Gastrocnemius medialis (tissue), 4 donors: Measurements from ENCODE around the gene NUAK2. TPM values are rescaled to one million over a fixed set of nuclear protein-coding genes. Genes with fewer than 3 reads are reported as not detected.
A peak's percentile ranks its signal among the peaks of the same experiment; 100 is the strongest.

Experiments
- ATAC-seq, 2 donors: fragments of 150-250 bp; one replicate each; pipeline ENCODE4 v1.9.1; 2016
- DNase-seq, 2 donors: peaks; one replicate each; pipeline ENCODE4 v3.0.0-alpha.2; 2019
- H3K27ac ChIP-seq, 4 donors: fragments of 200-600 bp; sonication (generic); 1 replicate in 1 of 4; 2 replicates in 3 of 4; pipeline ENCODE4 v1.5.1; 2016 to 2018; ENCODE audit warnings: mild to moderate bottlenecking in 2 of 4, moderate library complexity in 1 of 4
- H3K27me3 ChIP-seq, 3 donors: fragments of 200-600 bp; sonication (generic) in 2 of 3; 1 replicate in 1 of 3; 2 replicates in 2 of 3; pipeline versions ENCODE4 v1.5.1 to v1.6.0; 2016 to 2019; ENCODE audit warnings: mild to moderate bottlenecking in 1 of 3, moderate library complexity in 1 of 3
- H3K36me3 ChIP-seq, 2 donors: fragments of 200-600 bp; sonication (generic) in 1 of 2; one replicate each; pipeline ENCODE4 v1.5.1; 2017 to 2018
- H3K4me1 ChIP-seq, 2 donors: fragments of 200-600 bp; sonication (generic) in 1 of 2; one replicate each; pipeline ENCODE4 v1.5.1; 2016 to 2017; ENCODE audit warnings: mild to moderate bottlenecking in 2 of 2
- H3K4me3 ChIP-seq, 4 donors: fragments of 200-600 bp; sonication (generic) in 3 of 4; 1 replicate in 1 of 4; 2 replicates in 3 of 4; pipeline ENCODE4 v1.5.1; 2016 to 2019; ENCODE audit warnings: mild to moderate bottlenecking in 2 of 4
- H3K9me3 ChIP-seq, 3 donors: fragments of 200-600 bp; sonication (generic) in 2 of 3; 1 replicate in 1 of 3; 2 replicates in 2 of 3; pipeline ENCODE4 v1.5.1; 2016 to 2019
- POLR2A ChIP-seq, 2 donors: fragments of 450-650 bp; IDR thresholded peaks; one replicate each; pipeline ENCODE4 v1.6.1; 2017; ENCODE audit warnings: antibody characterized with exemption in 2 of 2, mild to moderate bottlenecking in 2 of 2, moderate library complexity in 2 of 2
- in situ Hi-C, 4 donors: fragments of 200-750 bp; cut with MboI; loops; one replicate each; pipeline versions ENCODE4 v1.15.0 to v1.8.0; 2017; ENCODE audit warnings: low sequenced_read_pairs in 4 of 4
- intact Hi-C: fragments of 100-400 bp; cut with DNase I; formaldehyde crosslinking; loops from one replicate; pipeline ENCODE4 v1.15.1; 2023; ENCODE audit warnings: low total_unique reads
- total RNA-seq, 4 donors: library from RNA; depleted of rRNA; stranded (reverse); fragments of >200 nt; gene quantifications; one replicate each; pipeline versions ENCODE4 v1.1.0 to v1.2.3, GENCODE V29; 2016
- TF ChIP-seq, protein P1 (sequence below), 5 experiments: fragments of 450-650 bp in 3 of 5; fragments of 200-600 bp in 2 of 5; sonication (generic) in 2 of 5; IDR thresholded peaks in 4 of 5; conservative IDR thresholded peaks in 1 of 5; 1 replicate in 4 of 5; 2 replicates in 1 of 5; pipeline ENCODE4 v1.5.1; 2016 to 2019; ENCODE audit warnings: antibody characterized with exemption in 5 of 5, mild to moderate bottlenecking in 3 of 5, moderate library complexity in 3 of 5

NUAK2 gene
- total RNA-seq, 4 donors from 2014 or later = 0.42 to 1.9 (median 0.58) TPM

DNA sequence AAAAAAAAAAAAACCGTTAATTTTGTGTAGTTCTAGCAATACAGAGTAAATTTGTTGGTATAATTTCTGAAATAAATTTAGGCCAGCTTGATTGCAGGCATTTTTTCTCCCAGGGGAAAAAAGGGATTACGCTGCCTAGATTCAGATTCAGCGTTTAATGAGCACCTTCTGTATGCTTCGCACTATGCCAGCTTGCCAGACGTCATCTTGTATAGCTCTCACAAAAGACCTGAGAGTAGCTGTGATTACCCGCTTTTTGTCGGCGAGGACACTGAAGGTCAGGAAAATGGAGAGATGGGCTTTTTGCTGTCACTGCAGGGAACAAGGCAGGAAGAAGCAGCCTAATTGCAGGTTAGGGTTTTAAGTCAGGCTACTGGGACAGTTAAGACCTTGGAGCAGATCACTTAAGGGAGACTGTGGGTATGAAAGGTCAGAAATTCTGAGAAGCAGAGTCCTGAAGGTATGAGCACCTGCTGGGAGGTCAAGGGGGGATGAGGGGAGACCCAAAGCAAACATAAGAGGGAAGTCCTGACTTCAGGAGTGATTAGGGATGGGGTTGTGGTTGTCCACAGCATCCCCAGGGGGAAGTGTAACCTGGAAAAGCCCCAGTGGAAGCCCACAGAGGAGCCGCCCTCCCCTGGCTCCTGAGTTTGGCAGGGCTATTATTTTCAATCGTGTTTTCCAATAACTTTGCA is 54.8 kb downstream of the NUAK2 start:
- H3K27me3 ChIP-seq = no peaks in the 10 kb centered on the region
- intact Hi-C loops (no loop called here), in situ Hi-C loops (loop anchor here in 1 of 4 donors (25.0 kb wide), 1 partner anchor 279 kb away; no protein-coding TSS in a partner anchor)
- peak overlapping the region in 2 of 4 donors; percentile 39 to 44 for H3K27ac ChIP-seq
- H3K36me3 ChIP-seq = peaks cover 0 to 5% of the 10 kb centered on the region in 2 donors
- DNase-seq (no peak), ATAC-seq (no peak)
- no peaks in the 10 kb centered on the region for H3K9me3 ChIP-seq
- TF ChIP-seq POLR2A (IDR thresholded peaks at IDR 0.05) = no peak
- TF ChIP-seq, protein P1, sequence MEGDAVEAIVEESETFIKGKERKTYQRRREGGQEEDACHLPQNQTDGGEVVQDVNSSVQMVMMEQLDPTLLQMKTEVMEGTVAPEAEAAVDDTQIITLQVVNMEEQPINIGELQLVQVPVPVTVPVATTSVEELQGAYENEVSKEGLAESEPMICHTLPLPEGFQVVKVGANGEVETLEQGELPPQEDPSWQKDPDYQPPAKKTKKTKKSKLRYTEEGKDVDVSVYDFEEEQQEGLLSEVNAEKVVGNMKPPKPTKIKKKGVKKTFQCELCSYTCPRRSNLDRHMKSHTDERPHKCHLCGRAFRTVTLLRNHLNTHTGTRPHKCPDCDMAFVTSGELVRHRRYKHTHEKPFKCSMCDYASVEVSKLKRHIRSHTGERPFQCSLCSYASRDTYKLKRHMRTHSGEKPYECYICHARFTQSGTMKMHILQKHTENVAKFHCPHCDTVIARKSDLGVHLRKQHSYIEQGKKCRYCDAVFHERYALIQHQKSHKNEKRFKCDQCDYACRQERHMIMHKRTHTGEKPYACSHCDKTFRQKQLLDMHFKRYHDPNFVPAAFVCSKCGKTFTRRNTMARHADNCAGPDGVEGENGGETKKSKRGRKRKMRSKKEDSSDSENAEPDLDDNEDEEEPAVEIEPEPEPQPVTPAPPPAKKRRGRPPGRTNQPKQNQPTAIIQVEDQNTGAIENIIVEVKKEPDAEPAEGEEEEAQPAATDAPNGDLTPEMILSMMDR (IDR thresholded peaks at IDR 0.05 in 4 of 5, conservative IDR thresholded peaks at IDR 0.05 in 1 of 5) = no peak
- H3K4me3 ChIP-seq = no peak overlapping the region
- peaks cover 33 to 40% of the 10 kb centered on the region in 2 donors for H3K4me1 ChIP-seq

DNA sequence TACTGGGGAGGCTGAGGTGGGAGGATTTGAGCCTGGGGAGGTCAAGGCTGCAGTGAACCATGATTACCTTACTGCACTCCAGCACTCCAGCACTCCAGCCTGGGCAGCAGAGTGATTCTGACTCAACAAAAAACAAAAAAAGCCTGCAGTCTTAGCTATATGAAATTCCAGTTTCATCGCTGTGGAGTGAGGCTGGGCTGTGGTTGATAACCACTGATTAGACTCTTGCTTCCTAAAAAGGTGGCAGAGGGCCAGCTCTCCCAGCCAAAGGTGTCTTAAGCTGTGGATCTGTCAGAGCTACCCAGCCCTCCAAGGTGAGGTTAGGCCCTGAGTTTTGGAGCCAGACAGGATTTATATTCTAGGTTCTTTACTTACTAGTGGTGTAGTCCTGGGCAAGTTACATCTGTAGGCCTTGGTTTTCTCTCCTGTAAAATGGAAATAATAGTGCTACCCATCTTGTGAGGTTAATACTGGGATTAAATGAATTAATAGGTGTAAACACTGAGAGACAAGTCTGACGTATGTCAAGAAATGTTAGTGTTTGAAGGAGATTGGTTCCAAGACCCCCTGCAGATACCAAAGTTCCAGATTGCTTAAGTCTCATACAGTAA is 57.9 kb downstream of the NUAK2 start:
- in situ Hi-C loops = loop anchor here in 1 of 4 donors (25.0 kb wide), 1 partner anchor 276 kb away; no protein-coding TSS in a partner anchor
- H3K4me1 ChIP-seq = peaks cover 39 to 40% of the 10 kb centered on the region in 2 donors
- TF ChIP-seq, protein P1 (IDR thresholded peaks at IDR 0.05 in 4 of 5, conservative IDR thresholded peaks at IDR 0.05 in 1 of 5) = no peak
- TF ChIP-seq POLR2A (IDR thresholded peaks at IDR 0.05) = no peak

DNA sequence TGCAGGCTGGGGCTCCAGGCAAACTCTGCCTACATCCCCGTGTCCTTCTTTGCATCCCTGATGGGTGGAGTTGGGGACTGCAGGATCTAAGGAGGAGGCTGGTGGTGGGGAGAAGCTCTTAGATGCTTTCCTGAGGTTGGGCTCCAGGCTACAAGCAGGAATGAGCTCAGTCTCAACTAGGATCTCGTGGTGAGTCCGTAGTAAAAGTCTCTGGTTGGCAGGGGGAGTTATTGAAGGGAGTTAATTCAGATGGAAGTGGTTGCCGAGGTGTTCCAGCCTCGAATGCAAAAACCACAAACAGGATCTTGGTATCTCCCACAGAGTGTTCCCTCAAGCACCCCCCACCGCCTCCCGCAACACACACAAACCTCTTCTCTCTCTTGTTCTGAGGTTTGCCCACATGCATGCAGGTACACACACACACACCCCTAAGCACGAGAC is 58.8 kb downstream of the NUAK2 start:
- Histone ChIP-seq H3K4me1 (peaks cover 45 to 47% of the 10 kb centered on the region in 2 donors), H3K9me3 (no peaks in the 10 kb centered on the region), H3K4me3 (no peak overlapping the region), H3K36me3 (no peaks in the 10 kb centered on the region), H3K27ac (no peak overlapping the region), H3K27me3 (no peaks in the 10 kb centered on the region)
- in situ Hi-C loops (loop anchor here in 1 of 4 donors (25.0 kb wide), 1 partner anchor 275 kb away; no protein-coding TSS in a partner anchor), intact Hi-C loops (no loop called here)
- ATAC-seq = no peak
- TF ChIP-seq POLR2A (IDR thresholded peaks at IDR 0.05) = no peak
- TF ChIP-seq, protein P1 (IDR thresholded peaks at IDR 0.05 in 4 of 5, conservative IDR thresholded peaks at IDR 0.05 in 1 of 5) = no peak
- DNase-seq = no peak

More for the DNA sequence above, 57.9 kb downstream of the NUAK2 start:
- Histone ChIP-seq H3K9me3 (no peaks in the 10 kb centered on the region), H3K27ac (no peak overlapping the region), H3K27me3 (no peaks in the 10 kb centered on the region), H3K36me3 (no peaks in the 10 kb centered on the region), H3K4me3 (no peak overlapping the region)
- DNase-seq (no peak), ATAC-seq (no peak)
- intact Hi-C loops = no loop called here

DNA sequence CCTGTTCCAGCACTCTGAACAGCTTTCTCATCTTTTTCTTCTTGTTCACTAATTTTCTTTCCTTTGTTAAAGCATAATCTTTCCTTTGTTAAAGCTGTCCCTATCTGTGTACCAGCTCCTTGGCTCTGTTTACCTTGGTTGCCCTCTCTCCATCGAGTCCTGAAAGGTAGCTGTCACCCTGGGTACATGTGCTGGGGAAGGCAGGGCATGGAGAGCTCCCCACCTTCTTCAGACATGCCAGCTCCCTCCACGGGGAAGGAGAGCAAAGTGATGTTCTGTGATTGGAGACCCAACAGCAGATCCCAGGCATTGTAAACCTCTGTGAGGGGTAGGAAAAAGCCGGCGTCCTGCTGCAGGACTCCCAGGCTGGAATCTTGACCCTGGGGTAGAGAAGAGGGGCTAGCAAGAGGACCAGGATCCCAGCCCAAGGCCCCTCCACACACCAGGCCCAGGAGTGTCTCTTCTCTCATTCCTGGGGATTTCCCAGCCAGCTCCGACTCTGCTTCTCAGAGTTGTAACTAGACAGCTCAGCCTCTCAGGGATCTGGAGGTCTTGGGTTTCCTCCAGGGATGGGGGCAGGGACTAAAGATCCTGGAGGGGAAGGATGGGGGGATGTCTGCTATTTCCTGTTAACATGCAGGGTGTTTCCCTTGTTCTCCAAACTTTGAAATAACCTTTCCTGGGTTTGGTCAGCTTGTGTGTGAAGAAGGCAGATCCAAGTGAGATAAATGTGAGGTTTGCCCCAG is 59.4 kb downstream of the NUAK2 start:
- DNase-seq (no peak), ATAC-seq (no peak)
- in situ Hi-C loops (loop anchor here in 1 of 4 donors (25.0 kb wide), 1 partner anchor 275 kb away; no protein-coding TSS in a partner anchor), intact Hi-C loops (no loop called here)
- Histone ChIP-seq H3K27me3 (no peaks in the 10 kb centered on the region), H3K36me3 (no peaks in the 10 kb centered on the region), H3K4me3 (no peak overlapping the region), H3K4me1 (peaks cover 41 to 42% of the 10 kb centered on the region in 2 donors), H3K9me3 (no peaks in the 10 kb centered on the region), H3K27ac (peak overlapping the region; percentile 41 to 78 (median 43))
- TF ChIP-seq, protein P1 (IDR thresholded peaks at IDR 0.05 in 4 of 5, conservative IDR thresholded peaks at IDR 0.05 in 1 of 5) = no peak
- no peak for TF ChIP-seq POLR2A (IDR thresholded peaks at IDR 0.05)
